PFSK-1 (cell line): ENCODE data around the gene CCDC93.

Experiments
- POLR2AphosphoS5 ChIP-seq: IDR thresholded peaks from 2 replicates; pipeline ENCODE4 v1.6.1; 2012; ENCODE audit warnings: low read depth, mild to moderate bottlenecking, control low read depth, low read length, moderate library complexity
- TAF1 ChIP-seq: IDR thresholded peaks from 2 replicates; pipeline ENCODE4 v1.6.1; 2012; ENCODE audit warnings: low read length, control low read depth, borderline replicate concordance; ENCODE audit not compliant: insufficient read depth
- TF ChIP-seq, protein P1 (sequence below), 2 experiments: IDR thresholded peaks; 2 replicates each; pipeline versions ENCODE4 v1.6.1 to v1.8.0; 2011 to 2012; ENCODE audit warnings: low read depth in 2 of 2, low read length in 2 of 2, control low read depth in 1 of 2, inconsistent platforms in 1 of 2, mild to moderate bottlenecking in 1 of 2, moderate library complexity in 1 of 2; ENCODE audit not compliant: insufficient read depth in 1 of 2

DNA sequence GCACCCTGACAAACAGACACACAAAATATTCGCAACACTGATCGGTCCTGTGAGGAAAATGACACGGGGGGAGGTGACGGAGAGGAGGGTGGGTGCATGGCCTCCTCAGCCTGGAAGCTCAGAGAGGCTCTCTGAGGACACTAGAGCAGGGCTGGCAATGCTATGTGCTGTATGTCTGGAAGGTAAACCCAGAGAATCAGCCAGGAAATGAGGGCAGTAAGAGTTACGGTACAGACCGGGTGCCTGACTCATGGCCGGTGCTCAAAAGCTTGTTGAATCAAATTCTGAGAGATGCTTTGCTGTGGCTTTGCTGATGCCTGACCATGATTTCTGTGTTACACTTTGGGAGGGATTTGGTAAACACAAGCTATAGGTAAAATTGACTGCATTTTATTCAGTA lies 81.9 kb downstream of the CCDC93 start:
- TF ChIP-seq POLR2AphosphoS5 (no peak), TAF1 (no peak)
- TF ChIP-seq, protein P1, sequence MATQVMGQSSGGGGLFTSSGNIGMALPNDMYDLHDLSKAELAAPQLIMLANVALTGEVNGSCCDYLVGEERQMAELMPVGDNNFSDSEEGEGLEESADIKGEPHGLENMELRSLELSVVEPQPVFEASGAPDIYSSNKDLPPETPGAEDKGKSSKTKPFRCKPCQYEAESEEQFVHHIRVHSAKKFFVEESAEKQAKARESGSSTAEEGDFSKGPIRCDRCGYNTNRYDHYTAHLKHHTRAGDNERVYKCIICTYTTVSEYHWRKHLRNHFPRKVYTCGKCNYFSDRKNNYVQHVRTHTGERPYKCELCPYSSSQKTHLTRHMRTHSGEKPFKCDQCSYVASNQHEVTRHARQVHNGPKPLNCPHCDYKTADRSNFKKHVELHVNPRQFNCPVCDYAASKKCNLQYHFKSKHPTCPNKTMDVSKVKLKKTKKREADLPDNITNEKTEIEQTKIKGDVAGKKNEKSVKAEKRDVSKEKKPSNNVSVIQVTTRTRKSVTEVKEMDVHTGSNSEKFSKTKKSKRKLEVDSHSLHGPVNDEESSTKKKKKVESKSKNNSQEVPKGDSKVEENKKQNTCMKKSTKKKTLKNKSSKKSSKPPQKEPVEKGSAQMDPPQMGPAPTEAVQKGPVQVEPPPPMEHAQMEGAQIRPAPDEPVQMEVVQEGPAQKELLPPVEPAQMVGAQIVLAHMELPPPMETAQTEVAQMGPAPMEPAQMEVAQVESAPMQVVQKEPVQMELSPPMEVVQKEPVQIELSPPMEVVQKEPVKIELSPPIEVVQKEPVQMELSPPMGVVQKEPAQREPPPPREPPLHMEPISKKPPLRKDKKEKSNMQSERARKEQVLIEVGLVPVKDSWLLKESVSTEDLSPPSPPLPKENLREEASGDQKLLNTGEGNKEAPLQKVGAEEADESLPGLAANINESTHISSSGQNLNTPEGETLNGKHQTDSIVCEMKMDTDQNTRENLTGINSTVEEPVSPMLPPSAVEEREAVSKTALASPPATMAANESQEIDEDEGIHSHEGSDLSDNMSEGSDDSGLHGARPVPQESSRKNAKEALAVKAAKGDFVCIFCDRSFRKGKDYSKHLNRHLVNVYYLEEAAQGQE (IDR thresholded peaks at IDR 0.05; ENCODE audit: insufficient read depth in 1 of 2, low read depth in 2 of 2, low read length in 2 of 2), result no peak
